ENCODE data around the gene TMCC1. TPM values are rescaled to one million over a fixed set of nuclear protein-coding genes. Genes with fewer than 3 reads are reported as not detected.
A peak's percentile ranks its signal among the peaks of the same experiment; 100 is the strongest.

Gene TMCC1
- total and polyA plus RNA-seq, 12 donors = 5.3 to 36.0 (median 27.2) TPM

- no peaks in the 10 kb centered on the region for H3K27me3 ChIP-seq
- DNase-seq (no peak), ATAC-seq (no peak)
- H3K4me3 ChIP-seq = no peak overlapping the region
- WGBS, 2 donors = 100% methylated on average over 1 of the region's 1 CpG
- TF ChIP-seq CTCF (IDR thresholded peaks at IDR 0.05) = no peak
- H3K36me3 ChIP-seq = peaks cover 0 to 22% (median 0%) of the 10 kb centered on the region in 9 donors
- no peaks in the 10 kb centered on the region for H3K9me3 ChIP-seq
- intact Hi-C loops (cut with DNase I) = no loop called here
- peaks cover 3 to 35% (median 26%) of the 10 kb centered on the region in 9 donors for H3K4me1 ChIP-seq
- peak overlapping the region in 3 of 10 donors; percentile 46 to 79 (median 47) for H3K27ac ChIP-seq
Observed at GRCh38 chr3:129854460-129854859, 39.1 kb downstream of the TMCC1 start.

- 88 to 89% methylated on average over 2 of the region's 2 CpGs for WGBS, 2 donors
- Histone ChIP-seq H3K36me3 (peaks cover 0 to 28% (median 0%) of the 10 kb centered on the region in 9 donors), H3K9me3 (peaks cover 0 to 16% (median 7%) of the 10 kb centered on the region in 11 donors), H3K27ac (no peak overlapping the region), H3K27me3 (no peaks in the 10 kb centered on the region), H3K4me1 (peaks cover 0 to 4% (median 0%) of the 10 kb centered on the region in 9 donors), H3K4me3 (no peak overlapping the region)
- ATAC-seq (no peak), DNase-seq (no peak)
- TF ChIP-seq CTCF (IDR thresholded peaks at IDR 0.05) = no peak
- intact Hi-C loops (cut with DNase I) = no loop called here
Observed at GRCh38 chr3:129845956-129846355, 47.6 kb downstream of the TMCC1 start.

- Histone ChIP-seq H3K4me1 (peaks cover 6 to 20% (median 19%) of the 10 kb centered on the region in 9 donors), H3K27ac (no peak overlapping the region), H3K27me3 (no peaks in the 10 kb centered on the region), H3K4me3 (no peak overlapping the region), H3K36me3 (peaks cover 0 to 4% (median 0%) of the 10 kb centered on the region in 9 donors), H3K9me3 (peaks cover 0 to 16% (median 7%) of the 10 kb centered on the region in 11 donors)
- no peak for TF ChIP-seq CTCF (IDR thresholded peaks at IDR 0.05)
- WGBS, 2 donors = 95 to 96% methylated on average over 5 of the region's 5 CpGs
- intact Hi-C loops (cut with DNase I) = no loop called here
- ATAC-seq (no peak), DNase-seq (no peak)
Observed at GRCh38 chr3:129840707-129841360, 52.7 kb downstream of the TMCC1 start.

GRCh38 chr3:129838086-129838485 is 55.4 kb downstream of the TMCC1 start:
- no peak for TF ChIP-seq CTCF (IDR thresholded peaks at IDR 0.05)
- DNase-seq (no peak), ATAC-seq (no peak)
- Histone ChIP-seq H3K36me3 (peaks cover 0 to 4% (median 0%) of the 10 kb centered on the region in 9 donors), H3K4me1 (peaks cover 8 to 35% (median 25%) of the 10 kb centered on the region in 9 donors), H3K4me3 (no peak overlapping the region), H3K27ac (no peak overlapping the region), H3K27me3 (no peaks in the 10 kb centered on the region), H3K9me3 (peaks cover 0 to 12% (median 3%) of the 10 kb centered on the region in 11 donors)
- 78 to 87% methylated on average over 6 of the region's 6 CpGs for WGBS, 2 donors
- intact Hi-C loops (cut with DNase I) = loop anchor here in 1 of 10 donors (10.0 kb wide), 1 partner anchor 97 kb away; no protein-coding TSS in a partner anchor
